HG03558 (cell line): Measurements from ENCODE around the gene MAN2A2.

Source experiments
- ATAC-seq: cut with Tn5 transposase; IDR thresholded peaks from one replicate; pipeline ENCODE4 v1.9.1; 2021; ENCODE audit warnings: moderate number of reproducible peaks; ENCODE audit not compliant: unreplicated experiment; ENCODE audit errors: extremely low read depth

The MAN2A2 gene

DNA sequence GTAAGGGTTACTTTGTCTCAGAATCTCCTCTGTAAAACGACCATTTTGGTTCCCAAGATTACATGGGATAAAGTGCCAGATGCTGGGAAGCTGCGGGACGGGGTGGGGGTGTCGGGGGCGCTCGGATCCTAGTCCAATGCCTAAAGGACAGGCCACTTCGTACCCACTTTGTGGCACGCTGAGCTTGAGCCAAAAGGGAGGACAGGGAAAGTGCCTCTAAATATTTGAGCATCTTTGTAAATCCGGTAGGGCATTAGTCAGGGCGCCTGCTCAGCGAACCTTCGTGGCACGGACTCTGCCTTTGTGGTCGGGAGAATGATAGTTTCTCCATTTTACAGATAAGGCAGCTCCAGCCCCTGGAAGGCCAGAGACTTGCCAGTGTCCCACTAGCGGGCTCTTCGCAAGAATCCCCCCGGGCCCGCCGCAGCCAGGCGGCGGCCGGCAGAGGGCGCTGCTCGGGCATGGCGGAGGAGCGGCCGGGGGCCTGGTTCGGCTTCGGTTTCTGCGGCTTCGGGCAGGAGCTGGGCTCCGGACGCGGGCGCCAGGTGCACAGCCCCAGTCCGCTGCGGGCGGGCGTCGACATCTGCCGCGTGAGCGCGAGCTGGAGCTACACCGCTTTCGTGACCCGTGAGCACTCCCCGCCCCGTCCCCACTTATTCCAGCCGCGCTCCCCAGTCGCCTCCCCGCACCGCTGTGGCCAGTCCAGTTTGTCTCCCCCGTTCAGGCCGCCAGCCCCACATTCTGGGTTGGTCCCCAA, 53.4 kb downstream of the MAN2A2 start:
- no peak for ATAC-seq

DNA sequence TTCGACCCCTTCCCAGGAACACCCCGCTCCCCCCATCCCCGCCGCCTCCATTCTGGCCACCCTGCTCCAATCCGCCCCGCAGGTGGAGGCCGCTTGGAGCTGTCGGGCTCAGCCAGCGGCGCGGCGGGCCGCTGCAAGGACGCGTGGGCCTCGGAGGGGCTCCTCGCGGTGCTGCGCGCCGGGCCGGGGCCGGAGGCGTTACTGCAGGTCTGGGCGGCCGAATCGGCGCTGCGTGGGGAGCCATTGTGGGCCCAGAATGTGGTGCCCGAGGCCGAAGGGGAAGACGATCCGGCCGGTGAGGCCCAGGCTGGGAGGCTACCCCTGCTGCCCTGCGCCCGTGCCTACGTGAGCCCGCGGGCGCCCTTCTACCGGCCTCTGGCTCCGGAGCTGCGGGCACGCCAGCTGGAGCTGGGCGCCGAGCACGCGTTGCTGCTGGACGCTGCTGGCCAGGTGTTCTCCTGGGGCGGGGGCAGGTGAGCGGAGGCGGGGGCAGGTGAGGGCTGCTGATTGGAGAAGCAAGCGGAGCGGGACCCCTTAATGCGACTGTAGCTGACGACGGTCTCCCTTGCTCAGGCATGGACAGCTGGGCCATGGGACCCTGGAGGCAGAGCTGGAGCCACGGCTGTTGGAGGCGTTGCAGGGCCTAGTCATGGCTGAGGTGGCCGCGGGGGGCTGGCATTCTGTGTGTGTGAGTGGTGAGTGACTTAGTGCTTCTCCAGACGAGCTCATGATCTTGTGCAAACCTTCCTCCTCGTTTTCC, 54.1 kb downstream of the MAN2A2 start:
- ATAC-seq, result no peak

DNA sequence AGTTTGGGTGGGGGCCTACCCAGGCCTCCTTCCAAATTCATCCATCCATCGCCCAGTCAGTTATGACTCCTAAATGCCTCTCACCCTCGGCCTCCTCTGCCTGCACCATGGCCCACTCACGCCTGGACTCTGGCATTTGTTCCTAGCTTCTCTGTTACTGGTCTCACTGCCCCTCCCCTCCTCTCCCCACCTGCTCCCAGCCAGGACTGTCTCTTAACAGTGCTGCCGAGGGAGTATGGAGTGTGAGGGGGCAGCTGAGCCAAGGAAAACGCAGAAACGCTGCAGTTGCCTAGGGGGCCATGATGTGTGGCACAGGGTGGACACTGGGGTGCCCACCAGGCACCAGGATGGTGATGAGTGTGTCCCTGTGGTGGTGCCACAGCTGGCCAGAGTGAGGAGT, 54.7 kb downstream of the MAN2A2 start:
- no peak for ATAC-seq

DNA sequence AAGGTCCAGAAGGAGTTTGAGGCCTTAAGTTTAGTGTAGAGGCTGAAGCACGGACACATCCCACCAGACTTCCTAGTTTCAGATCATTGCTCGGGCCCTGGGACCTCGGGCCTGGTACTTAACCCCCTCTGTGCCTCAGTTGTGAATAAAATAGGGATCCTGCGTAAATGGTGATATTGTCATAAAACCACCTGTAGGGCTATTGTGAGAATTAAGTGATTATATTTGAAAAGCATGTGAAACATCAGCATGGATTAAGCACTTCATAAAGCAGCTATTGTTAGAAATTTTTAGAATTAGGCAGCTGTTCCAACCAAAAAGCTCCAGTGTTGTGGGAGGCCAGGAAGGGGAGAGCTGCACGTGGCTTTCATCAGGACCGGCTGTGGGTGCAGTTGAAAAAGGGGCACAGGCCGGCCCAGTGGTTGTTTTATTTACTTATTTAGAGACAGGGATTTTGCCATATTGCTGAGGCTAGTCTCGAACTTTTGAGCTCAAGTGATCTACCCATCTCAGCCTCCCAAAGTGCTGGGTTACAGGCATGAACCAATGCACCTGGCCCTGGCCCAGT, 56.0 kb downstream of the MAN2A2 start:
- no peak for ATAC-seq

DNA sequence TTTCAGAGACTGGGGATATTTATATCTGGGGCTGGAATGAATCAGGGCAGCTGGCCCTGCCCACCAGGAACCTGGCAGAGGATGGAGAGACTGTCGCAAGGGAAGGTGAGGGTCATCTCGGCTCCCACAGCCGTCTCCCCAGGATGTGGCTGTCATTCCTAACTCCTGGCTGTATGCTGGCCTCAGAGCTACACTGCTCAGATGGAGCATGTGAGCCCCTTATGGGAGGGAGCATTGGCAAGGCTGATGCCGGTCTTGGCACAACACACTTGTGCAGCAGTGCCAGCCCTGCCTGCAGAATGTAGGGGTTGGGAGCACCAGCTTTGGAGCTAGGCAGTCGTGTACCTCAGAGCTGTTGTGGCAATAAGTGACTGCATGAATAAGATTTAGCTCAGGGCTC, 56.8 kb downstream of the MAN2A2 start:
- ATAC-seq, result no peak

GRCh38 chr15:90960298-90961091, 57.4 kb downstream of the MAN2A2 start:
- ATAC-seq, result no peak

GRCh38 chr15:90962021-90962420, 58.9 kb downstream of the MAN2A2 start:
- no peak for ATAC-seq

DNA sequence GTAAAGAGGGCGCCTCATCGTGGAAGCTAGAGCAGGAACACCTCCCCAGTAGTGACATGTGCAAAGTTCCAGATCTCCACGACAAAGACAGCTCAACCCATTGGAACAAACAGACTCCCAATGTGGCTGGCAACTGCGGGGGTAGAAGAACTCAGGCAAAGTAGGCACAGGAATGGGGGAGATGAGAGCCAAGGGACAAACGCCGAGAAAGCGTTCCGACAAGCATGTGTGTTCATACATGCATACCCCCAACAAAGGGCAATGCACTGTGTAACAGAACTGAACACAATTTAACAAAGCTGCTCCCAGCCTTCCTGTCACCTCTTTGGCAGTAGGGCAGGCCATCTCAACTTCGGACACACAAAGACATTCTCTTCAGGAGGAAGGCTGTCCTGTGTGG, 63.2 kb downstream of the MAN2A2 start:
- ATAC-seq, result no peak

GRCh38 chr15:90967206-90967605, 64.1 kb downstream of the MAN2A2 start:
- no peak for ATAC-seq

GRCh38 chr15:90968434-90968833, 65.3 kb downstream of the MAN2A2 start:
- ATAC-seq, result no peak

DNA sequence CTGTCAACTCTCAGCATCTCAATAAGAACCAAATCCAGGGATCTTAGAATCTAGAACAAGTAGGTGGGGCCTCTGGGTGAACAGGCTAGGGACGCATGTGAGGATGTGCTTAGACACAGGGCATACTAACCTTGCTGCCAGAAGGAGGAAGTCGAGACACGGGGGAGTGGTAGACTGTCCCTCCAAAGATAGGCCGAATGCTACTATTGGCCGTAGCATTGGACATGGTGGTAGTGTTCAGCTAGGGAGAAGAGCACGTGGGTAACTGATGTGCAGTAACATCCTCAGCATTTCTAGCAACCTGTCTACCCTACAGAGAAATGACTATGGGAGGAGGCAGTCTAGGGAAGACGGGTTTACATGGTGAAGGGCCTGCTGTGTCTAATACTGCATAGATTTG, 67.2 kb downstream of the MAN2A2 start:
- ATAC-seq, result no peak

DNA sequence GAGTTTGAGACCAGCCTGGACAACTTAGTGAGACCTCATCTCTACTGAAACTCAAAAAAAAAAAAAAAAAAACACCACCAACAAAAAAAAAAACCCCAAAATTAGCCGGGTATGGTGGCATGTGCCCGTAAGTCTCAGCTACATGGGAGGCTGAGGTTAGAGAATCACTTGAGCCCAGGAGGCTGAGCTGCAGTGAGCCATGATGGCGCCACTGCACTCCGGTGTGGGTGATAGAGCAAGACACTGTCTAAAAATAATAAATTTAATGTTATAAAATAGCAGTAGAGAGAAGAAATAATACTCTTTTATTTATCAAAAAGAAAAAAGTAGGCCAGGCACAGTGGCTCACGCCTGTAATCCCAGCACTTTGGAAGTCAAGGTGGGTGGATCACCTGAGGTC, 69.0 kb downstream of the MAN2A2 start:
- ATAC-seq, result no peak
